Measurements from ENCODE around the gene ERCC4. TPM values are rescaled to one million over a fixed set of nuclear protein-coding genes. Genes with fewer than 3 reads are reported as not detected.
A peak's percentile ranks its signal among the peaks of the same experiment; 100 is the strongest.

The ERCC4 gene
- total and polyA plus RNA-seq, 2 donors (not counting 1 experiment from before 2014, with no cell fraction given): 5.9 to 10.6 TPM

DNA sequence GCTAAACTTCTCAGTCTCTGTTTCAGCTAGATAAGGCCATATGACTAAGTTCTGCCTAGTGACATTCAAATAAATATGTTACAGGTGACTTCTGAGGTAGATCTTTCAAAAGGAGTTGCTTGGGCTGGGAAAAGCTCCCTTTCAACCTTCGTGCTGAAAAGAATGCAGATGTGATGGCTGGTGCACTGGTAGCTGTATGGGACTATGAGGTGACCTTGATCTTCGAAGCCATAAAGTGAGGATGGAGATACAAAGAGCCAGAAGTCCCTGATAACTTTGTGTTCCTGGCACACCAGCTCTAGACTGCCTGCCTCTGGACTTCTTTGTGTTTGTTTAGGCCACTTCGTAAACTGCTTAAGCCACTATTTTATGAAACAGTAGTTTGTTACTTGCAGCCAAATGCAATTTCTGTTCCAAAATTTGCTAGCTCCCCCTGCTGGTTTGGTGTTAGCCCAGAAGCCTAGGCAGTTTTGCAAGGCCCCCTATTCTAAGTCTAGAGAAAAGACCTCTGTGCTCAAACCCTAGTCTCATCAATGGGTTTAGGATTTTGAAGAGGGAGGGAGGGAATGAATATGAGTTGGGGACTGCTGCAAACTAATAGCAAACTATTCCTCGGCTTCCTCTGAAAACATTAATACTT, 23.3 kb upstream of the ERCC4 start:
- H3K27ac ChIP-seq (ENCODE audit: insufficient read depth, low read length): no peak overlapping the region
- no peaks in the 10 kb centered on the region for H3K36me3 ChIP-seq (ENCODE audit: control insufficient read depth, insufficient read depth, low read length)
- no peaks in the 10 kb centered on the region for H3K4me1 ChIP-seq (ENCODE audit: control insufficient read depth, extremely low read depth, insufficient read depth, low read length)
- H3K9ac ChIP-seq (ENCODE audit: insufficient read depth, low read length): no peak overlapping the region
- peak in 1 of 2 donors; percentile 20 for DNase-seq (ENCODE audit: low read depth in 2 of 2)
- H3K4me3 ChIP-seq (replicated peaks in 1 of 4; ENCODE audit: control extremely low read depth in 1 of 4, insufficient read depth in 1 of 4, low read depth in 3 of 4, low read length in 4 of 4): no peak overlapping the region
- no peaks in the 10 kb centered on the region for H3K79me2 ChIP-seq (ENCODE audit: control insufficient read depth, insufficient read depth, low read length)
- H3K9me3 ChIP-seq (ENCODE audit: control insufficient read depth, insufficient read depth, low read depth, low read length): no peaks in the 10 kb centered on the region
- H4K20me1 ChIP-seq (ENCODE audit: control insufficient read depth, extremely low read depth, insufficient read depth, low read length): no peaks in the 10 kb centered on the region
- no peak overlapping the region for H2AFZ ChIP-seq (ENCODE audit: low read length)
- no peaks in the 10 kb centered on the region for H3K27me3 ChIP-seq (ENCODE audit: control insufficient read depth, insufficient read depth, low read length)
- no peak overlapping the region for H3K4me2 ChIP-seq (ENCODE audit: extremely low read depth, insufficient read depth, low read length)
- TF ChIP-seq EZH2 (IDR thresholded peaks at IDR 0.05; ENCODE audit: low read length, missing control alignments): no peak
- TF ChIP-seq, protein P1, sequence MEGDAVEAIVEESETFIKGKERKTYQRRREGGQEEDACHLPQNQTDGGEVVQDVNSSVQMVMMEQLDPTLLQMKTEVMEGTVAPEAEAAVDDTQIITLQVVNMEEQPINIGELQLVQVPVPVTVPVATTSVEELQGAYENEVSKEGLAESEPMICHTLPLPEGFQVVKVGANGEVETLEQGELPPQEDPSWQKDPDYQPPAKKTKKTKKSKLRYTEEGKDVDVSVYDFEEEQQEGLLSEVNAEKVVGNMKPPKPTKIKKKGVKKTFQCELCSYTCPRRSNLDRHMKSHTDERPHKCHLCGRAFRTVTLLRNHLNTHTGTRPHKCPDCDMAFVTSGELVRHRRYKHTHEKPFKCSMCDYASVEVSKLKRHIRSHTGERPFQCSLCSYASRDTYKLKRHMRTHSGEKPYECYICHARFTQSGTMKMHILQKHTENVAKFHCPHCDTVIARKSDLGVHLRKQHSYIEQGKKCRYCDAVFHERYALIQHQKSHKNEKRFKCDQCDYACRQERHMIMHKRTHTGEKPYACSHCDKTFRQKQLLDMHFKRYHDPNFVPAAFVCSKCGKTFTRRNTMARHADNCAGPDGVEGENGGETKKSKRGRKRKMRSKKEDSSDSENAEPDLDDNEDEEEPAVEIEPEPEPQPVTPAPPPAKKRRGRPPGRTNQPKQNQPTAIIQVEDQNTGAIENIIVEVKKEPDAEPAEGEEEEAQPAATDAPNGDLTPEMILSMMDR (conservative IDR thresholded peaks at IDR 0.05 in 1 of 2, IDR thresholded peaks at IDR 0.05 in 1 of 2; ENCODE audit: low read depth in 1 of 2, low read length in 2 of 2): peak; percentile 9 to 42

DNA sequence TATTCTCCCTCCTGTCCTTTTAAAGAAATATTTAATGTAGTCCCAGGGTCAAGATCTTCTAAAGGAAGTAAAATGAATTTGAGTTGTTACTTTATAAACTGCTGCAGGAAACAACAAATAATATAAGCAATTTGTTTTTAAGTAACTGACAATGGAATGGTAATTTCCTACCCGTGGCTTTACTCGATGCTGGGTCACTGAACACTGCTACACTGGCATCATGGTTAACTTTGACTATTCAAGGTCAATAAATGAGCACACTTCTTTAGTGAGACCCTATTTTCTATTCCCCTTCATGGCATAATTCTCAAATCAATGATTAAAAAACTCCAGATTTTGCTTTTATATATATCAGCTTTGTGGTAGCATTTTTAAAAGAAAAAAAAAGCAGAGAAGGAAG, 22.1 kb upstream of the ERCC4 start:
- H3K36me3 ChIP-seq (ENCODE audit: control insufficient read depth, insufficient read depth, low read length): no peaks in the 10 kb centered on the region
- no peak overlapping the region for H3K9ac ChIP-seq (ENCODE audit: insufficient read depth, low read length)
- no peaks in the 10 kb centered on the region for H3K4me1 ChIP-seq (ENCODE audit: control insufficient read depth, extremely low read depth, insufficient read depth, low read length)
- no peak overlapping the region for H3K4me3 ChIP-seq (replicated peaks in 1 of 4; ENCODE audit: control extremely low read depth in 1 of 4, insufficient read depth in 1 of 4, low read depth in 3 of 4, low read length in 4 of 4)
- H3K27ac ChIP-seq (ENCODE audit: insufficient read depth, low read length): no peak overlapping the region
- no peak overlapping the region for H3K4me2 ChIP-seq (ENCODE audit: extremely low read depth, insufficient read depth, low read length)
- no peaks in the 10 kb centered on the region for H3K9me3 ChIP-seq (ENCODE audit: control insufficient read depth, insufficient read depth, low read depth, low read length)
- H4K20me1 ChIP-seq (ENCODE audit: control insufficient read depth, extremely low read depth, insufficient read depth, low read length): no peaks in the 10 kb centered on the region
- no peaks in the 10 kb centered on the region for H3K79me2 ChIP-seq (ENCODE audit: control insufficient read depth, insufficient read depth, low read length)
- DNase-seq (ENCODE audit: low read depth in 2 of 2): no peak
- TF ChIP-seq, protein P1 (conservative IDR thresholded peaks at IDR 0.05 in 1 of 2, IDR thresholded peaks at IDR 0.05 in 1 of 2; ENCODE audit: low read depth in 1 of 2, low read length in 2 of 2): no peak
- no peak overlapping the region for H2AFZ ChIP-seq (ENCODE audit: low read length)
- no peaks in the 10 kb centered on the region for H3K27me3 ChIP-seq (ENCODE audit: control insufficient read depth, insufficient read depth, low read length)

DNA sequence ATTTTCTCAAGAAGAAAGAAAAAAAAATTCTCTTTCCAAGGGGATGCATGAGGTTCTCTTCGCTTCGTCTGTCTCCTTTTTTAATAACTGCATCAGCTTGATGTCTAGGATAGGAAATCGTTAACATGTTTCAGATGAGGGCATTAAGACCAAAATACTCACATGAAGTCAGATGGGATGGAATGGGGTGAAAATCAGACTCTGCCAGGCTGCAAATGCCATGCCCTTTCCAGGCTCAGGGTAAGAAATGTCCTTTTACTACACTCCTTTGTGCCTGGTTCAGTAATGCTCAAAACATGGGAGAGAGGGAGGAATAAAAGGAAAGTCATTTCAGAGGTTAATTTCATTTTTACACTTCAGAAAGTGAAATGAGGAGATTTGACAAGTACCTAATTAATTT, 21.7 kb upstream of the ERCC4 start:
- H3K9ac ChIP-seq (ENCODE audit: insufficient read depth, low read length): no peak overlapping the region
- no peak for TF ChIP-seq EZH2 (IDR thresholded peaks at IDR 0.05; ENCODE audit: low read length, missing control alignments)
- TF ChIP-seq, protein P1 (conservative IDR thresholded peaks at IDR 0.05 in 1 of 2, IDR thresholded peaks at IDR 0.05 in 1 of 2; ENCODE audit: low read depth in 1 of 2, low read length in 2 of 2): no peak
- no peaks in the 10 kb centered on the region for H3K27me3 ChIP-seq (ENCODE audit: control insufficient read depth, insufficient read depth, low read length)
- H3K27ac ChIP-seq (ENCODE audit: insufficient read depth, low read length): no peak overlapping the region
- no peaks in the 10 kb centered on the region for H3K4me1 ChIP-seq (ENCODE audit: control insufficient read depth, extremely low read depth, insufficient read depth, low read length)
- no peaks in the 10 kb centered on the region for H4K20me1 ChIP-seq (ENCODE audit: control insufficient read depth, extremely low read depth, insufficient read depth, low read length)
- H2AFZ ChIP-seq (ENCODE audit: low read length): no peak overlapping the region
- H3K36me3 ChIP-seq (ENCODE audit: control insufficient read depth, insufficient read depth, low read length): no peaks in the 10 kb centered on the region
- no peaks in the 10 kb centered on the region for H3K9me3 ChIP-seq (ENCODE audit: control insufficient read depth, insufficient read depth, low read depth, low read length)
- no peak for DNase-seq (ENCODE audit: low read depth in 2 of 2)
- no peak overlapping the region for H3K4me3 ChIP-seq (replicated peaks in 1 of 4; ENCODE audit: control extremely low read depth in 1 of 4, insufficient read depth in 1 of 4, low read depth in 3 of 4, low read length in 4 of 4)
- H3K4me2 ChIP-seq (ENCODE audit: extremely low read depth, insufficient read depth, low read length): no peak overlapping the region
- H3K79me2 ChIP-seq (ENCODE audit: control insufficient read depth, insufficient read depth, low read length): no peaks in the 10 kb centered on the region
